Kidney epithelial cell (primary cell): Measurements from ENCODE around the gene XRCC6. TPM values are rescaled to one million over a fixed set of nuclear protein-coding genes. Genes with fewer than 3 reads are reported as not detected.

Experiments used
- DNase-seq: peaks from one replicate; pipeline ENCODE4 v3.0.0-alpha.2; 2010; ENCODE audit warnings: low read depth
- H3K27me3 ChIP-seq: 2 replicates; pipeline ENCODE4 v1.6.0; 2011; ENCODE audit warnings: low read length; ENCODE audit not compliant: control insufficient read depth, insufficient read depth
- H3K36me3 ChIP-seq: 2 replicates; pipeline ENCODE4 v1.5.1; 2011; ENCODE audit warnings: low read length; ENCODE audit not compliant: control insufficient read depth, insufficient read depth
- H3K4me3 ChIP-seq: 2 replicates; pipeline ENCODE4 v1.5.1; 2011; ENCODE audit warnings: low read depth, mild to moderate bottlenecking, control low read depth, low read length
- CTCF ChIP-seq: IDR thresholded peaks from 2 replicates; pipeline ENCODE4 v1.5.1; 2011; ENCODE audit warnings: mild to moderate bottlenecking, moderate library complexity, low read length, control low read depth, inconsistent platforms; ENCODE audit not compliant: insufficient read depth, poor library complexity, severe bottlenecking
- total RNA-seq: library from RNA; depleted of rRNA; stranded (reverse); fragments of >200 nt; gene quantifications from 2 replicates; pipeline ENCODE4 v1.2.3, GENCODE V29; 2015

The XRCC6 gene
- total RNA-seq, 1 donor from 2014 or later: 296 TPM

- Histone ChIP-seq H3K27me3 (no peaks in the 10 kb centered on the region), H3K36me3 (no peaks in the 10 kb centered on the region), H3K4me3 (peak overlapping the region; percentile 90)
- no peak for TF ChIP-seq CTCF
- DNase-seq: no peak
These were observed 66.8 kb downstream of the XRCC6 start for GRCh38 chr22:41687901-41688364.

GRCh38 chr22:41688365-41689211, 67.5 kb downstream of the XRCC6 start, which contains the start of gene SNU13:
Gene SNU13 (minus strand): TSS chr22:41688867. CDS start chr22:41688796, 71 bp downstream.
- peaks cover under 1% of the 10 kb centered on the region for H3K36me3 ChIP-seq
- H3K27me3 ChIP-seq: no peaks in the 10 kb centered on the region
- peak; percentile 65 for DNase-seq
- peak within 1 kb of the TSS; percentile 90 for H3K4me3 ChIP-seq
- no peak for TF ChIP-seq CTCF

GRCh38 chr22:41690476-41690875, 69.4 kb downstream of the XRCC6 start:
- no peak for TF ChIP-seq CTCF
- Histone ChIP-seq H3K36me3 (peaks cover 1% of the 10 kb centered on the region), H3K27me3 (no peaks in the 10 kb centered on the region), H3K4me3 (no peak overlapping the region)
- DNase-seq: no peak

GRCh38 chr22:41695211-41695610, 74.1 kb downstream of the XRCC6 start:
- no peak for TF ChIP-seq CTCF
- Histone ChIP-seq H3K36me3 (peaks cover 1% of the 10 kb centered on the region), H3K4me3 (no peak overlapping the region), H3K27me3 (no peaks in the 10 kb centered on the region)
- no peak for DNase-seq

GRCh38 chr22:41696703-41697102, 75.6 kb downstream of the XRCC6 start:
- H3K36me3 ChIP-seq: peaks cover 1% of the 10 kb centered on the region
- H3K27me3 ChIP-seq: no peaks in the 10 kb centered on the region
- DNase-seq: no peak
- TF ChIP-seq CTCF: no peak
- no peak overlapping the region for H3K4me3 ChIP-seq
